Stimulated activated CD8-positive, alpha-beta memory T cell treated with anti-CD3 and anti-CD28 coated beads, Interleukin-4, amount 100 ng/mL, for 1 hour (primary cell): ENCODE measurements around the gene SPRED3.

Experiments
- DNase-seq, 2 donors: peaks; one replicate each; pipeline ENCODE4 v3.0.0-alpha.2; 2020; ENCODE audit warnings: low read depth in 2 of 2, low spot score in 1 of 2

SPRED3 gene

DNA sequence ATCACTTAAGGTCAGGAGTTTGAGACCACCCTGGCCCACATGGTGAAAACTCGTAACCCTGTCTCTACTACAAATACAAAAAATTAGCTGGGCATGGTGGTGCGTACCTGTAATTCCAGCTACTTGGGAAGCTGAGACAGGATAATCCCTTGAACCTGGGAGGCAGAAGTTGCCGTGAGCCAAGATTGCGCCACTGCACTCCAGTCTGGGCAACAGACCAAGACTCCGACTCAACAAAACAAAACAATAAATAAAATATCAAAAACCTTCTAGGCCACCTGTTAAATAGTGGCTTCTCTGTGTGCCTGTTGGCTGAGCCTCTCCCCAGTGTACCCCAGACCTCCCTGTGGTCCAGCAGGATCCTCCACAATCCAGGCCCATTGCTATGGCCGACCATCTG, 17.4 kb upstream of the SPRED3 start:
- no peak for DNase-seq

- DNase-seq: no peak
Observed at GRCh38 chr19:38373907-38374331, 14.6 kb upstream of the SPRED3 start.

GRCh38 chr19:38374332-38375097, 14.0 kb upstream of the SPRED3 start, which contains the start of gene PSMD8:
Gene PSMD8, plus strand, starts transcription at chr19:38374571. Its CDS starts 31 bp downstream, at chr19:38374602.
- peak; percentile 89 to 97 for DNase-seq

GRCh38 chr19:38375098-38375493, 13.4 kb upstream of the SPRED3 start:
- DNase-seq: no peak

DNA sequence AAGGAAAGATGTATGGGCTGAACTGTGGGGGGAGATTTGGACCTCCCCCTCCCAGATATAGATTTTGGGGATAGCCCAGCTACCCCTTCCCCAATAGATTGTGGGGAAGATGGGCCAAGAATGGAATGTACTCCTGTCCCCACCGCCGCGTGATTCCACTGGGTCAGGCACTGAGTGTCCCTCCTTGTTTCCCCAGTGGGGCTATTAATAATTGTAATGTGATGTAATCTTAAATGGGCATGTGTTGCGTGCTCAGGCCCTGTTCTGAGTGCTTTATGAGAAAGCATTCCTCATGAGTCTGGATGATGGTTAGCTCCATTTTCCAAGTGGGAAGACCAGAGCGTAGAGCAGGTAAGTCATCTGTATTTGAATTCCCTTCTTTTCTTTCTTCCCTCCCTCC, 12.7 kb upstream of the SPRED3 start:
- no peak for DNase-seq

DNA sequence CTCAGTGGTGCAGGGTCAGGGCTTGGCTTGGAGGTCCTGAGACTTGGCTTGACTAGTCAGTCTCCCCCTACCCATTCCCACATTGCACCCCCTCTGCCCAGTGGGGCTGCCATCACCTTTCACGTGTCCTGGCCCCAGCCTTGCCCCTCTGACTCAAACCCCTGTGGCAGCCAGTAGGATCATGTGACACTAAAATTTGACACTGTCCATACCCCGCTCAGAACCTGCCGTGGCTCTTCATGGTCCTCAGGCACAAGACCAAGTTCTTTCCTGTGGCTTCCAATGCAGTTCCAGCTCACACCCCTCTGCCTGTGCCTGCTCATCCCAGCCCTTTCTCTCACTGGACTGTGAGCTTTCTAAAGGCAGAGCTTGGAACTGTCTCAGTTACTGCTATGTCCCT, 11.9 kb upstream of the SPRED3 start:
- DNase-seq: no peak

DNA sequence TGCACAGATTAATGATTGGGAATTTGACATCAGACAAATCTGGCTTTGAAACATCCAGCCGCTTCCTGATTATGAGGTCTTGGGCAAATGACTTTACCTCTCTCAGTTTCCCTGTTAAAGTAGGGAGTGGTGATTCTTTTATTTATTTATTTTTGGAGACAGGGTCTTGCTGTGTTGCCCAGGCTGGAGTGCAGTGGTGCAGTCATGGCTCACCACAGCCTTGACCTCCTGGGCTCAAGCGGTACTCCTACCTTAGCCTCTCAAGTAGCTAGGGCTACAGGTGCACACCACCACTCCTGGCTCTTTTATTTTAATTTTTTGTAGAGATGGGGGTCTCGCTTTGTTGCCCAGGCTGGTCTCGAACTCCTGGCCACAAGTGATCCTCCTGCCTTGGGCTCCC, 11.4 kb upstream of the SPRED3 start:
- no peak for DNase-seq

DNA sequence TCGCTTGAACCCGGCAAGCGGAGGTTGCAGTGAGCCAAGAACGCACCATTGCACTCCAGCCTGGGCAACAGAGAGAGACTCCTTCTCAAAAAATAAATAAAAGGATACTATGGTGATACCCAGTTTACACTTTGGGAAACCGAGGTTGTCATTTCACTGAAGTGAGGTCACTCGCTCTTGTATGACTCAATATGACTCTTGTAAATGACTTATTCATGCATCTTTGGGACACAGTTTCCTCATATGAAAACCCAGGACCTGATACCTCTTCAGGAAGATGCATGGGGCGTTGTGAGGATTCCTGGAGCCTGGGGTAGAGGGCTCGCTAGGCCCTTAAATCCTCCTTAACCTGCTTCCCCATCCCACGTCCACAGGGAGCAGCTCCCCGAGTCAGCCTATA, 9.6 kb upstream of the SPRED3 start:
- no peak for DNase-seq

DNA sequence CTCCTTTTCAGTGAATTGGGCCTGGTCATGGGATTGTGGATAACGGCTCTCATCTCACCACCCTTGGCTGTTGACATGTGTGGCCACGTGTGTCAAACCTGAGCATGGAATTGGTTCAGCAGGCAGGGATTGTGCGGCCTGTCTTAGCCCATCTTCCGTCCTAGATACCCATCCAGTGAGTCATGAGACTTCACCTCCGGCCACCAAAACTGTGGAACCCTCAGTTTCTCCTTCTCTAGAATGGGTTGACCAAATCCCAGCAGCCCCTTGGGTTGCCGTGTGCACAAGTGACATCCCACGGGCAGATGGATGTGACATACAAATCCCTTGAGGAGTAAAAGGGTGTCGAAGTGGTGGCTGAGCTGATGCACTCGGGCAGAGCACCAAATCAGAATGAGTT, 7.4 kb upstream of the SPRED3 start:
- DNase-seq: no peak

GRCh38 chr19:38383184-38383583, 5.3 kb upstream of the SPRED3 start:
- DNase-seq: no peak

- DNase-seq: no peak
Observed at GRCh38 chr19:38383743-38384142, 4.8 kb upstream of the SPRED3 start.

DNA sequence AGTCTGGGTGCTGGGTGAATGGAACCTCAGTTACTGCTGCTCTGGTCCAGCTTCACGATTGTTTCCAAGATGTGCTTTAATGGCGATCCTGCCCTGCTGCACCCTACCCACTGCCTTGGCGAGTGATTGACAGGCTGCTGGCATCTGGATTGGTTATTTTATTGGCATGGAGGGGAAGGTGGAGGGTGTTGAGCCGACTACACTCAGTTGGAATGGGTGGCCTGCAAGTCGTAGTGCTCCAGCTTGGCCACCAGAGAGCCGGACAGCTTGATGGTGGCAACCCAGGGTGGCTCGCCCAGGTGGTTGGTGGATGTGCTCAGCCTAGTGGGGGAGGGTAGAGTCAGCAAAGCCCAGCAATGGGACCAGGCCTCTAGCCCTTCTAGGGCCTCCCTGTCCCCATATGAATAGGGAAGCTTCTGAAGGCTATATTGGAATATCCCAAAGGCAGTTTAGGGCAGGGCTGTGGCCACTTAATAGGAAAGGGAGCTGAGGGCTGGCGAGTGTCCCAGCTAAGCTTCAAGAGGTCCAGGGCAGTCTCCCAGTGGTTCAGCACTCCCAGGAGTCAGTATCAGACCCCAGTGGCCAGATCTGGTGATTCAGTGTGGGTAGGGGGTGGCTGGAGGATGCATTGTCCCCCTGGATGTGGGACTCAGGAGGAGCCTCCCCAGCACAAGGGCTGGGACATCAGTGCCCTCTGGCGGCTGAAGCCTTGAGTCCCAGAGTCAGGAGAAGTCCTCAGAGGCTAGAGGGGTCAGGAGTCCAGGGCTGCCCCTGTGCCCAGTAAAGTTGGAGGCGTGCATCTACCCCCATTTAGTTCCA, 4.1 kb upstream of the SPRED3 start:
- no peak for DNase-seq

GRCh38 chr19:38385057-38385803, 3.3 kb upstream of the SPRED3 start:
- DNase-seq: no peak

DNA sequence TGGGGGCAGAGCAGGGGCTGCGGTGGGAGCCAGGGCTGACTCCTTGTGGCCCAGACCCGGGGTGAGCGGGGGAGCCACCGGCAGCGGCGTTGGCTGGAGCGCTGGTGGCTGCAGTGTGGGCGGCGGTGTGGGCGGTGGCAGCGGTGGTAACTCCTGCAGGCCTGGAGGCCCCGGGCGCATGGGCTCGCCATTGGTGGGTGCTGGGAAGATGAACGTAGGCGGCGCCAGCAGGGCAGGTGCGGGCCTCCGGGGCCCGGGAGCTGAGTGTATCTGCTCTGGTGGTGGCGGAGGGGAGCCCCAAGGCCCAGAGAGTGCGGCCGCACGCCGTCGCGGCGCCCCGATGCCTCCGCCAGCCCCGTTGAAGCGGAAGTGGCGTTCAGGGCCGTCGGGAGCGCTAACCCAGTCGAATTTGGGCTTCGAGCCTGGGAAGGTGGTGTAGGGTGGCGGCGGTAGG, 2.7 kb upstream of the SPRED3 start:
- no peak for DNase-seq

DNA sequence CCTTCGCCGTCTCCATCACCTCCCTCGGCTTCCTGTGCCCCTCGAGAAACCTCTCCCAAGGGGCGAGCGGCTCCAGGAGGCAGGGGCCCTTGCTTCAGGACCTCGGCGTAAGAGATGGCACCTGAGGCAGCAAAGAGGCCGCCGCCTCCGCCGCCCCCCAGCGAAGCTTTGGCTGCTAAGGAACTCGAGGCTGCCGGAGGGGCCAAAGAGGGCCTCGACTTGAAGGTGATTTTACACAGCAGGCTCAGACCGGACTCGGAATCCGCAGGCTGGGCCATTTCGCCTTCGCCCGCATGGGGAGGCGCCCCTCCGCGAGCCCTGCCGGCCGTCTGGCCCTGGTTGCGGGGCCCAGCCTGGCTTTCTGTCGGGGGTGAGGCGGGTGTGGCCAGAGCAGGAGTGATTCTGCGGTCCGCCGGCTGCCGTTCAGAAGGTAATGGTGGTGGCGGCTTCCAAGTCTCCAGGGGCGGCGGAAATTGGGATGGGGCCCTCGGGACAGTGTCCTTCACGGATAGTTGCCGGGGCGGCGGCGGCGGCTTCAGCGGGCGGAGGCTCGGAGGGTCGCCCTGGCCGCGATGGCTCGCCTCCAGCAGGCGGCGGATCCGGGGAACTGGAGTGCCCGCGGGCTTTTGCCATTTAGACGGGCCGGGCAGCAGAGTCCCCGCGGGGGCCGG, 2.1 kb upstream of the SPRED3 start:
- no peak for DNase-seq

DNA sequence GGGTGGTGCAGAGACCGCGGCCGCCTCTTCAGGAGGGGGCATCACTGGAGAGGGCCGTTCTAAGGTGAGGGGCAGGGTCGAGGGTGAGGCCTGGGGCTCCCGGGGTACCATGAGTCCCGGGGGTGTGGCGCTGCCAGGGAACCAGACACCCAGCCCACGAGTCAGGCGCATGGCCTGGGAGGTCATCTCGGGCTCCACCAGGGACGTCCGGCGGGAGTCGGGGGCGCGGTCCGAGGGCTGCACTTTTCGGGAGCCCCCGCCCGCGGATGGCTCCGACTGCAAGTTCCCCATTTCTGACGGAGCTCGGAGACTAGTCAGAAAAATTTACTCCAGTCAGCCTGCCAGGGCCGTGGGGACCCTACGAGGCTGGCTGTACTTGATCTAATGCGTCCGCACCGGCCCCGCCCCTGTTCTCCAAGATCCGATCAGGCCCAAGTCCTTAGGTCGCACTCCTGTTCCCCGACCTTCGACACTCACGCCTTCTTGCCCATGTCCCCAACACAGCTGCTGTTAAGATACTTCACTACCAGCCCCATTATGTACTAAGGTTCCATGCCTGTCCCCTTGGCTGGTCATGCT, 1.4 kb upstream of the SPRED3 start:
- no peak for DNase-seq

DNA sequence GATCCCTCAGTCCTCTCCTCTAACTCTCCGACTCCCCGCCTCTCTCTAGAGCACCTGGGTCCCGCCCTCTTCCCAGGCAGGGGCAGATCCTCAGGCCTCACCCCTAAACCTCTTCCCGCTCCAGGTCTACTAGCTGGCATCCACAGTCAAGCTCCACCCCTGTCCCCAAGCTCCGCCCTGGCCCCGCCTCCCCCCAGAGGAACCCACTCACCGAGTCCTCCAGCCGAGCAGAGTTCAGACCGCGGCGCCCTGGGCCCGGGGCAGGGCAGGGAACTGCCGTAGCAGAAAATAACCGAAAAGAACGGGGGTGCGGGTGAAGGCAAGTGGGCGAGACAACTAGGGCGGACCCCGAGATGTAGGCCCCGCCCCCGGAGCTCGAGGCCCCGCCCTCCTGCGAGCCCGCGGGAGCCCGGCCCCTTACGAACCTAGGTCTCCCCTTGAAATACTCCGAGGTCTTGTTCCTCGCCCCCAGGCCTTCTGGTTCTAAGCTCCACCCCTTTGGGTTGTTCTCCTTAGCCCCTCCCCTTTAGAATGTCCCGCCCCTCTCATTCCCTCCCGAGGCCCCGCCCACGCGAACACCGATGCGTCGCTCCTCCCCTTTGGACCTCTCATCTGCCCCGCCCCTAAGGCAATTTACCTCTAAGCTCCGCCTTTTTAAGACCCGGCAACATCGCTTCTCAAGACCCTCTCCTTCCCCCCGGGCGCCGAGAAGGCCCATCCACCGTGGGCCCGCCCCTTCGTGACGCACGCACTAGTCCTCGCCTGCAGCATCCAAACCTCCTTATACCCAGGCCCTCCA, 748 bp upstream of the SPRED3 start, which contains the start of gene GGN:
Gene GGN (minus strand): TSS at position 485 of the 799 bp plus-strand sequence. CDS start 773 bp downstream, outside the sequence.
- DNase-seq: peak; percentile 44 to 54

DNA sequence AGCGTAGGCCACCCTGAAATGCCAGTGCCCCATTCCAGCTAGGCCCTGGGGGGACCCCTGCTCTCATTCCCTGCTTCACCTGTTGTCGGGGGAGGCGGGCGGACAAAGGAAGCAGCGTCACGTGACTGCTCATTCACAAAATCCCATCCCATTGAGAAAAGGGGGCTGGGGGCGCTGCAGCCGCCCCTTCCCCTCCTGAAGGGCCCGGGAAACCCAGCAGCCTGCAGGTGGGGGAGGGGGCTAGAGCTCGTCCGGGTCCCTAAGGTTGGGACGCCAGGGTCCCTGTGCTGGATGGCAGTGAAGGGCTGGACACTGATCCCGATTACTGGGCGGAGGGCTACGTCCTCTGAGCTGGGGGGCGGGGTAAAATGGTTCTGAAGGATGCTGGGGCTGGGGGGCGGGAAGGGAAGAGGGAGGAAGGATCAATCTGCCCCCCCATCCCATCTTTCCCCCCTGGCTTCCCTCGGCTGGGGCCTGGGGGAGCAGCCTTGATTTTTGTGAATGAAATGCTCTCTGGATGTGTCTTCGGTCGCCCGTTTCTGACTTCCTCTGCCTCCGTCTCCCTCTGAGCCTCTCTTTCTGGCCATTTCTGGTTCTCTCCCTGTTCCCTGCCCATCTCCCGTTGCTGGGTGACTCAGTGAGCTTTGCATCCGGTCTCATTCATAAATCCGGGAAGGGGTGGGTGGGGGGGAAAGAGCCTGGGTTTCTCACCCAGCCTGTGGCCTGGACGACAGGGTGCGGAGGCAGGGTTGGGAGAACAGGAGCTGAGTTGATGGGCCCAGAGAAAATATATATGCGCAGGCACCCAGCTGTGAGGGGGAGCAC, 816 bp downstream of the SPRED3 start:
- DNase-seq: no peak
